ENCODE results near the gene SF1.

The SF1 gene

GRCh38 chr11:64757549-64758329 lies 20.6 kb downstream of the SF1 start:
- Histone ChIP-seq H3K27me3 (ENCODE audit: insufficient read depth, low read depth) (no peaks in the 10 kb centered on the region), H3K4me2 (no peak overlapping the region), H4K20me1 (ENCODE audit: insufficient read depth) (no peaks in the 10 kb centered on the region), H3K4me3 (IDR thresholded peaks at IDR 0.05; ENCODE audit: insufficient read depth, low read depth, low read length) (no peak overlapping the region), H3K9ac (no peak overlapping the region), H3K79me2 (ENCODE audit: insufficient read depth, low read depth) (no peaks in the 10 kb centered on the region), H3K27ac (no peak overlapping the region), H2AFZ (ENCODE audit: low read depth) (no peak overlapping the region), H3K36me3 (ENCODE audit: insufficient read depth) (no peaks in the 10 kb centered on the region), H3K4me1 (ENCODE audit: low read depth, poor library complexity, severe bottlenecking) (peaks cover 16% of the 10 kb centered on the region)
- TF ChIP-seq CTCF (conservative IDR thresholded peaks at IDR 0.05; ENCODE audit: low read depth, low read length), result no peak

- TF ChIP-seq CTCF (conservative IDR thresholded peaks at IDR 0.05; ENCODE audit: low read depth, low read length), result no peak
- Histone ChIP-seq H3K4me3 (IDR thresholded peaks at IDR 0.05; ENCODE audit: insufficient read depth, low read depth, low read length) (no peak overlapping the region), H2AFZ (ENCODE audit: low read depth) (no peak overlapping the region), H3K36me3 (ENCODE audit: insufficient read depth) (no peaks in the 10 kb centered on the region), H3K4me2 (no peak overlapping the region), H3K9ac (no peak overlapping the region), H3K27me3 (ENCODE audit: insufficient read depth, low read depth) (no peaks in the 10 kb centered on the region), H3K79me2 (ENCODE audit: insufficient read depth, low read depth) (no peaks in the 10 kb centered on the region), H4K20me1 (ENCODE audit: insufficient read depth) (no peaks in the 10 kb centered on the region), H3K4me1 (ENCODE audit: low read depth, poor library complexity, severe bottlenecking) (peaks cover 16% of the 10 kb centered on the region), H3K27ac (no peak overlapping the region; the same call in 1 of the 2 replicates)
Observed at GRCh38 chr11:64755681-64756361, 22.5 kb downstream of the SF1 start.

GRCh38 chr11:64754919-64755662 lies 23.3 kb downstream of the SF1 start:
- Histone ChIP-seq H3K36me3 (ENCODE audit: insufficient read depth) (no peaks in the 10 kb centered on the region), H3K4me1 (ENCODE audit: low read depth, poor library complexity, severe bottlenecking) (peaks cover 16% of the 10 kb centered on the region), H3K27me3 (ENCODE audit: insufficient read depth, low read depth) (no peaks in the 10 kb centered on the region), H3K27ac (no peak overlapping the region), H2AFZ (ENCODE audit: low read depth) (no peak overlapping the region), H4K20me1 (ENCODE audit: insufficient read depth) (no peaks in the 10 kb centered on the region), H3K4me2 (no peak overlapping the region), H3K4me3 (IDR thresholded peaks at IDR 0.05; ENCODE audit: insufficient read depth, low read depth, low read length) (no peak overlapping the region), H3K79me2 (ENCODE audit: insufficient read depth, low read depth) (no peaks in the 10 kb centered on the region), H3K9ac (no peak overlapping the region)
- no peak for TF ChIP-seq CTCF (conservative IDR thresholded peaks at IDR 0.05; ENCODE audit: low read depth, low read length)

- H3K4me1 ChIP-seq (ENCODE audit: low read depth, poor library complexity, severe bottlenecking), result peaks cover 16% of the 10 kb centered on the region
- no peak overlapping the region for H3K27ac ChIP-seq
- H3K4me3 ChIP-seq (IDR thresholded peaks at IDR 0.05; ENCODE audit: insufficient read depth, low read depth, low read length), result no peak overlapping the region
- no peak overlapping the region for H3K4me2 ChIP-seq
- H3K36me3 ChIP-seq (ENCODE audit: insufficient read depth), result no peaks in the 10 kb centered on the region
- TF ChIP-seq CTCF (conservative IDR thresholded peaks at IDR 0.05; ENCODE audit: low read depth, low read length), result no peak
- no peak overlapping the region for H3K9ac ChIP-seq
- H3K79me2 ChIP-seq (ENCODE audit: insufficient read depth, low read depth), result no peaks in the 10 kb centered on the region
- H2AFZ ChIP-seq (ENCODE audit: low read depth), result no peak overlapping the region
- no peaks in the 10 kb centered on the region for H4K20me1 ChIP-seq (ENCODE audit: insufficient read depth)
- H3K27me3 ChIP-seq (ENCODE audit: insufficient read depth, low read depth), result no peaks in the 10 kb centered on the region
Observed at GRCh38 chr11:64754124-64754918, 24.0 kb downstream of the SF1 start.
